Suprapubic skin (tissue), 4 donors: Measurements from ENCODE around the gene UGT1A3. TPM values are rescaled to one million over a fixed set of nuclear protein-coding genes. Genes with fewer than 3 reads are reported as not detected.

Source experiments
- DNase-seq, 2 donors: peaks; one replicate each; pipeline ENCODE4 v3.0.0-alpha.2; 2019; ENCODE audit warnings: low spot score in 2 of 2
- H3K27ac ChIP-seq: fragments of 200-600 bp; sonication (generic); one replicate; pipeline ENCODE4 v1.5.1; 2019
- H3K27me3 ChIP-seq: fragments of 200-600 bp; sonication (generic); one replicate; pipeline ENCODE4 v1.5.1; 2019
- H3K36me3 ChIP-seq: fragments of 200-600 bp; sonication (generic); one replicate; pipeline ENCODE4 v1.5.1; 2019
- H3K4me1 ChIP-seq: fragments of 200-600 bp; sonication (generic); one replicate; pipeline ENCODE4 v1.5.1; 2019
- H3K4me3 ChIP-seq: fragments of 200-600 bp; sonication (generic); one replicate; pipeline ENCODE4 v1.5.1; 2019; ENCODE audit warnings: mild to moderate bottlenecking
- H3K9me3 ChIP-seq: fragments of 200-600 bp; sonication (generic); one replicate; pipeline ENCODE4 v1.5.1; 2019
- EP300 ChIP-seq: sonication (generic); formaldehyde crosslinking; IDR thresholded peaks from one replicate; pipeline ENCODE4 v1.6.1; 2017; ENCODE audit warnings: antibody characterized with exemption
- POLR2A ChIP-seq, 2 donors: fragments of 450-650 bp; IDR thresholded peaks; one replicate each; pipeline ENCODE4 v1.6.1; 2017; ENCODE audit warnings: antibody characterized with exemption in 2 of 2, mild to moderate bottlenecking in 2 of 2, moderate library complexity in 2 of 2
- POLR2AphosphoS5 ChIP-seq, 3 donors: sonication (generic); formaldehyde crosslinking; IDR thresholded peaks; one replicate each; pipeline ENCODE4 v1.6.1; 2017; ENCODE audit warnings: antibody characterized with exemption in 3 of 3
- WGBS: methylation state at CpG from one replicate; pipeline ENCODE4 v1.1.5; 2018; 5-methylcytosine and 5-hydroxymethylcytosine counted together
- total RNA-seq, 4 donors: library from RNA; depleted of rRNA; stranded (reverse); fragments of >200 nt; gene quantifications; one replicate each; pipeline ENCODE4 v1.1.0, GENCODE V29; 2016
- TF ChIP-seq, protein P1 (sequence below), 2 donors: fragments of 200-600 bp in 1 of 2; fragments of 450-650 bp in 1 of 2; sonication (generic) in 1 of 2; IDR thresholded peaks; one replicate each; pipeline ENCODE4 v1.5.1; 2016 to 2019; ENCODE audit warnings: antibody characterized with exemption in 2 of 2, mild to moderate bottlenecking in 1 of 2, moderate library complexity in 1 of 2

UGT1A3 gene
- total RNA-seq, 4 donors from 2014 or later = 0.98 to 3.0 TPM; not detected in 2

DNA sequence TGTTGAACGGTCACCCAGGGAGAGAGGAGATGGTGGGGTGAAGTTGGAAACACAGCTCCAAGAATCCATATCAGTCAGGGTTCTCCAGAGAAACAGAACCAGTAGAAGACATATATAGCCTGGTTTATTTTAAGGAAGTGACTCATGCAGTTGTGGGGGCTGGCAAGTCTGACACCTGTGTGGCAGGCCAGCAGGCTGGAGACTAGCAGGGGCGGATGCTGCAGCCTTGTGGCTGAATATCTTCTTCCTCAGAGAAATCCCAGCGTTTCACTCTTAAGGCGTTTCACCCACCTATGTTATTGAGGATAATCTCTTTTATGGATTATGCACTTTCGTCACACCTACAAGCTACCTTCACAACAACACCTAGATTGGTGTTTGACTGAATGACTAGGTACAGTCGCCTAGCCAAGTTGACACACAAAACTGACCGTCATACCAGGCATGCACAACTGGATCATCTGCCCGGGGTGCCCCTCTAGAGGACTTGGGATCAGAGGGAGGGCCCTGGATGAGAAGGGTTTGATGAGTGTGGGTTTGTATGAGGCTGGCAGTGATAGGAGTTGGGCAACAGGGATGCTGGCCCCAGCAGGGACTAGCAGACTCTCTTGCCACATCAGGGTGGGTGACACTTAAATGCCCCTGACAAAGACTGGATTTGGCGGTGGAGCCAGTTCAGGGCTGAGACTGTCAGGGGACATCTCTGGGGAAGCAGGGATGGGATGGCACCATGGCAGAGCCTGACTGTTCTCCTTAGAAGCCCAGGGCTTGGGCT lies 72.7 kb downstream of the UGT1A3 start:
- no peak overlapping the region for H3K4me3 ChIP-seq
- H3K4me1 ChIP-seq = no peaks in the 10 kb centered on the region
- WGBS = 78% methylated on average over 9 of the region's 9 CpGs
- H3K9me3 ChIP-seq = no peaks in the 10 kb centered on the region
- no peaks in the 10 kb centered on the region for H3K36me3 ChIP-seq
- DNase-seq = no peak
- H3K27me3 ChIP-seq = peaks cover 6% of the 10 kb centered on the region
- no peak overlapping the region for H3K27ac ChIP-seq
- TF ChIP-seq, protein P1, sequence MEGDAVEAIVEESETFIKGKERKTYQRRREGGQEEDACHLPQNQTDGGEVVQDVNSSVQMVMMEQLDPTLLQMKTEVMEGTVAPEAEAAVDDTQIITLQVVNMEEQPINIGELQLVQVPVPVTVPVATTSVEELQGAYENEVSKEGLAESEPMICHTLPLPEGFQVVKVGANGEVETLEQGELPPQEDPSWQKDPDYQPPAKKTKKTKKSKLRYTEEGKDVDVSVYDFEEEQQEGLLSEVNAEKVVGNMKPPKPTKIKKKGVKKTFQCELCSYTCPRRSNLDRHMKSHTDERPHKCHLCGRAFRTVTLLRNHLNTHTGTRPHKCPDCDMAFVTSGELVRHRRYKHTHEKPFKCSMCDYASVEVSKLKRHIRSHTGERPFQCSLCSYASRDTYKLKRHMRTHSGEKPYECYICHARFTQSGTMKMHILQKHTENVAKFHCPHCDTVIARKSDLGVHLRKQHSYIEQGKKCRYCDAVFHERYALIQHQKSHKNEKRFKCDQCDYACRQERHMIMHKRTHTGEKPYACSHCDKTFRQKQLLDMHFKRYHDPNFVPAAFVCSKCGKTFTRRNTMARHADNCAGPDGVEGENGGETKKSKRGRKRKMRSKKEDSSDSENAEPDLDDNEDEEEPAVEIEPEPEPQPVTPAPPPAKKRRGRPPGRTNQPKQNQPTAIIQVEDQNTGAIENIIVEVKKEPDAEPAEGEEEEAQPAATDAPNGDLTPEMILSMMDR (IDR thresholded peaks at IDR 0.05) = no peak
- TF ChIP-seq EP300 (no peak), POLR2AphosphoS5 (IDR thresholded peaks at IDR 0.05) (no peak), POLR2A (IDR thresholded peaks at IDR 0.05) (no peak)

DNA sequence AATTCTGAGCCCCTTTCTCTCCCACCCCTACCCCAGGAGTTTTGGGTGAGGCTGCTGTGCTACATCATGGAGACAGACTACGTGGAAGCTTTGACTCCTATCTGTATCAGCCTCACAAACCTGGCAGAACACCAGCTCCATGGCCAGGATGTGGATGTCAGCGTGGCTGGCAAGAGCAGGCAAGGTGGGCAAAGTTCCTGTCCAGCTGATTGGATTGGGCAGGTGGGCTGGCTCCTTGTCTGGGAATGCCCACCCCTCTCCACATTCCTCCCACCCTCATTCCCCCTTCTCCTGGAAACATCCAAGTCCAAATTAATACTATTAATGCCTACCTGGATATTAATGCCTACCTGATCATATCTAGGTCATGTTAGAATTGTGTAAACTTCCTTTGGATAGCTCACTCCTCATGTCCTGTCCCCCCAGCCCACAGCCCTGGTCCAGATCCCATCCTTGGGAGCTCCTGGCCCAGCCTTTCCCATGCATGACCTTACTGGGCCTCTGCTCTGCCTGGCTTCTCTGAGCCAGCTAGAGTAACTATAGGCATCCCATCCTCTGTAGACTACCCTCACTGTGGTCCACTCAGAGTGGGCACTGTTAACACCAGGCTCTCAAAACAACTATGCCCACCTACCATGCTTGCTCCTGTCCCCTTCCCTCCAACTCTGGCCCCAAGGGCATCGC lies 73.4 kb downstream of the UGT1A3 start:
- DNase-seq = peak in 1 of 2 donors; percentile 40
- H3K9me3 ChIP-seq = no peaks in the 10 kb centered on the region

DNA sequence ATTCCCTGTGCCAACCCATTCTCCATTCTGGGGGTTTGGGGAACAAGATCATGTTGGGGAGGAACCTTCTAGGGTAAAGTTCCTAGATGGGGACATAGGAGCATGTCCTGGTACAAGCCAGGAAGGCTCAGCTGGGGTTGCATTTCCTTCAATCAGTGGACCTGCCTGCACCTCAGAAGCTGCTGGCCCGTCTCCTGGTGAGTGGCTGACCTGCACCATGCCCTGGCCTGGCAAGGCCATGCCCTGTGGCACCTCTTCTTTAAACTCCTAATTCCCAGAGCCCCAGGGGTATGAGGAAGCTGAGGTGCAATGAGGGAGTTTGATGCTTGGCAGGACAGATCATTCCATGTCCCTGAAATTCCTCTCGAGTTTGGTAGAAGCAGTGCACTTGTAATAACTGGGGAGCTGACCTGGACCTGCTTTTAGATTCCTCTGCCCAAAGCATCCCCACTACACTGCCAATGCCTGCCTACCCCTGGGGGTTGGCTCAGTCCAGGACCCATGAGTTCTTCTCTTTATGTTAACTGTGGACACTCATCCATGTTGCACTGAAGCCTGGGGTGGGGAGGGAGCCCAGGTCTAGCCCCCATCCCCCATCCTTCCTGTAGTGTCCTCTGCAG lies 74.6 kb downstream of the UGT1A3 start:
- H3K27me3 ChIP-seq = peaks cover 10% of the 10 kb centered on the region
- no peak overlapping the region for H3K27ac ChIP-seq
- no peak for TF ChIP-seq POLR2A (IDR thresholded peaks at IDR 0.05)
- no peak for TF ChIP-seq EP300
- no peak for TF ChIP-seq POLR2AphosphoS5 (IDR thresholded peaks at IDR 0.05)
- TF ChIP-seq, protein P1 (IDR thresholded peaks at IDR 0.05) = no peak
- H3K9me3 ChIP-seq = no peaks in the 10 kb centered on the region
- peak in 1 of 2 donors; percentile 38 for DNase-seq
- no peak overlapping the region for H3K4me3 ChIP-seq
- no peaks in the 10 kb centered on the region for H3K4me1 ChIP-seq
- 61% methylated on average over 2 of the region's 2 CpGs for WGBS
- H3K36me3 ChIP-seq = no peaks in the 10 kb centered on the region

More for the DNA sequence above, 73.4 kb downstream of the UGT1A3 start:
- H3K4me1 ChIP-seq = no peaks in the 10 kb centered on the region
- TF ChIP-seq EP300 = no peak
- TF ChIP-seq POLR2AphosphoS5 (IDR thresholded peaks at IDR 0.05) = no peak
- TF ChIP-seq POLR2A (IDR thresholded peaks at IDR 0.05) = no peak
- TF ChIP-seq, protein P1 (IDR thresholded peaks at IDR 0.05) = no peak
- 58% methylated on average over 2 of the region's 3 CpGs for WGBS
- H3K27ac ChIP-seq = no peak overlapping the region
- H3K27me3 ChIP-seq = peaks cover 6% of the 10 kb centered on the region
- no peak overlapping the region for H3K4me3 ChIP-seq
- no peaks in the 10 kb centered on the region for H3K36me3 ChIP-seq

DNA sequence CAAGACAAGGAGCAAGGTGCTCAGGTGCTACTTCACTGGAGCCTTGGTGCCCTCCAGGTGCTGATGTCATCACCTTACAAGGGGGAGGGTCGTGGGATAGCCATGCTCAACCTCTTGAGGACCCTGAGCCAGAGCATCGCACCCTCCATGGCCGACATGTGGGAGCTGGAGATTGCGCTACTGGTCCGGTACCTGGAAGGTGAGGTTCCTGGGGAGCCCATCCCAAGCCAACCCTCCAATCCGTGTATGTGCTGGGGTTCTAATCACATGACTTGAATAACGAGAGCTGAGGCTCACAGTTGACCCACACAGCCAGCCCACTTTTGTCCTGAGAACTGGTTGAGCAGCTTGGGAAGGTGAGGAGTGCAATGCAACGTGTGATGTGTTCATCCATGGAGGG lies 75.2 kb downstream of the UGT1A3 start:
- H3K27ac ChIP-seq = no peak overlapping the region
- peaks cover 16% of the 10 kb centered on the region for H3K27me3 ChIP-seq
- H3K9me3 ChIP-seq = no peaks in the 10 kb centered on the region
- TF ChIP-seq POLR2AphosphoS5 (IDR thresholded peaks at IDR 0.05) (no peak), EP300 (no peak), POLR2A (IDR thresholded peaks at IDR 0.05) (no peak)
- TF ChIP-seq, protein P1 (IDR thresholded peaks at IDR 0.05) = no peak
- WGBS = 60% methylated on average over 6 of the region's 8 CpGs
- DNase-seq = peak in 1 of 2 donors; percentile 45
- no peaks in the 10 kb centered on the region for H3K4me1 ChIP-seq
- H3K4me3 ChIP-seq = no peak overlapping the region
- H3K36me3 ChIP-seq = no peaks in the 10 kb centered on the region
